Skeletal muscle cell (primary cell): ENCODE data around the gene DOC2A.
"Not testable (repeated sequence)": the region's sequence is repeated elsewhere in the genome, so short reads cannot be mapped to it uniquely, and the experiment has no call there.

Experiments
- DNase-seq: peaks from one replicate; pipeline ENCODE4 v3.0.0-alpha.2; 2010; ENCODE audit warnings: low read depth
- H3K4me3 ChIP-seq: 2 replicates; pipeline ENCODE4 v1.5.1; 2011; ENCODE audit warnings: low read depth, mild to moderate bottlenecking, control low read depth, low read length, moderate library complexity

DOC2A gene

DNA sequence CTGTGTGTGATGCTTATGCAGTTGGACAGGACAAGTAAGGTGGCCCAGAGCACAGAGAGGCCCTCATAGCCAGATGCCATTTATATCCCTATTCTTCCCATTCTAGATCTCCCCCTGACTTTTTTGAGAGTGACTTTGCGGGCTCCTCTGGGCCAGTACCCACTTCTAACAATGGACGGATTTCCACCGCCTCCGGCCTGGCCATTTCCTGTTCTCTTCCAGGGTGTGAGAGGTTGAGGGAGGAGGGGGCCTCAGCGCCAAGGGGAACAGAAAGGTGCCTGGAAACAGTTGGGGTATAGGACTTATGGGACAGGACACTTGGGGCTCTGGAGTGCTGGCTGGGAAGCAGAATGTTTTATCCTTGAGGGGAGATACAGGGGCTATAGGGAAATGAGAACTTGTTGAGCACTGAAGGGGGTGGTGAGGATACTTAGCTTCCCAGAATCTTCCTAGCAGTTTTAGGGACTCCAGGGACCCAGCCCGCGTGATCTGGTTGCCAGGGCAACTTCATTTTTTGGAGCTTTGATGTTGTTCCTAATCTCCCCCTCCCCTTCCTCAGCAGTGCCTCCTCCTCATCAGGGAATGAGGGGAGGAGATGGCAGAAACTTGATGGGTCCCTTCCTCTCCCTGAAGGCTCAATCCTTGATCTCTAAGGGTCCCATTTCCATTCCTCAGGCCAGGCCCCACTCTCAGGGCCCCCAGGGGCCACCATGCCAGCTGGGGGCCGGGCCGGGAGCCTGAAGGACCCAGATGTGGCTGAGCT, 33.6 kb downstream of the DOC2A start:
- H3K4me3 ChIP-seq = no peak overlapping the region
- DNase-seq = no peak

- DNase-seq = no peak
- peak overlapping the region; percentile 94 for H3K4me3 ChIP-seq
Observed at GRCh38 chr16:29975811-29976511, 34.9 kb downstream of the DOC2A start.

DNA sequence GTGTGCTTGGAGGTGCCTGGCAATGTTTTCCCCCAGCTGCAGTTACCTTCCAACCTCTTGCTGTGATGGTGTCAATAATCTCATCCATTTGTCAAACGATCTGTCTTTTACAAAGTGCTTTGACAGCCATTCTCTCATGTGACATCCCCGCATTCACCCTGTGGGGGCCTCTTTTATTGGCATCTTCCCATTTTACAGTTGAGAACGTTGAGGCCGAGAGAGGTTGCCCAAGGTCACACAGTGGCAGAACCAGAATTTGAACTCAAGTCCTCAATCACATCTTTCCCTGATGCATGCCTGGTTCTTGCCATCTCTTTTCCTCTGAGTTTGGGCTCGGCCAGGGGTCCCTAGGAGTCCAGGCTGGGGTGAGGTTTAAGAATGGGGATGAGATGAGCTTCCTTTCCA, 35.7 kb downstream of the DOC2A start:
- no peak for DNase-seq
- peak overlapping the region; percentile 94 for H3K4me3 ChIP-seq

GRCh38 chr16:29974291-29975133, 36.3 kb downstream of the DOC2A start:
- DNase-seq = no peak
- H3K4me3 ChIP-seq = peak overlapping the region; percentile 94

DNA sequence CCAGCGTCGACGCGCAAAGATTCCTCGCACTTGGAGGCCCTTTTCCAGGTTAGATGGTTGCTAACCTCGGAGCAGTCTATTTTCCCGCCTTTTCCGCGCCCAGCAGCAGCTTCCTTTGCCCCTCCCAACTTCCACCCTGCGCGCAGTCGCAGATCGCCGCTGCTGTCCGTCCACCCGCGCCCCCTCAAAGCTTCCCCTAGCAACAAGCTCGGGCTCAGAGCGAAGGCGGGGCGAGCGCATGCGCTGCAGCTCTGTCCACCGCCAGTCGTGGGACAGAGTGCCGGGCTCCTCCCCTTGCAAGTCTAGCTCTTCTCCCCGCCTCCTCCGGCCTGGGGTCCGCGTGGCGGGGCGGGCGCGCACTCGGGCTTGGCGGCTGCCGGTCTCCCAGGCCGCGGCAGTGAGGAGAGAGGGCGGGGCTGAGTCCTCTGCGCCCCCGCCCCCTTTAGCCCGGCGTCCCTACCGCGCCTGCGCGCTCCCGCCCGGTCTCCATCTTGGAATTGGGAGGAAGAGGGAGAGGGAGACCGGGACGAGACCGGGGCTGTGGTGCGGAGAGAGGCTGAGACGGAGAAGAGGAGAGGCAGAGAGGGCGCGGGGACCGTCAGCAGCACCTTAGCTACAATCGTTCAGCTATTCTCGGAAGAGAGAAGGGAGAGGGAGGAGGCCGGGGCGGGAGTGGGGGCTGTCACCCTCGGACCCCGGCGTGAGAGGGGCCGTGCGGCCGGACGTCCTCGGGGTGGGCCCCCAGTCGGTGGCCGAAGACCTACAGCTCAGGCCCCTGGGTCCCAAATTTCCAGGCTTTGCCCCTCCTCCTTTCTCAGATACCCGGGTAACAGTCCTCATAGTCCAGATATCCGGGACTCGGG, 37.2 kb downstream of the DOC2A start, which contains the start of gene TAOK2:
TAOK2 (plus strand) TSS at position 485 of the 863 bp plus-strand sequence. CDS start 3,905 bp downstream, outside the sequence.
- DNase-seq = peak; percentile 98
- peak within 1 kb of the TSS; percentile 94 for H3K4me3 ChIP-seq

DNA sequence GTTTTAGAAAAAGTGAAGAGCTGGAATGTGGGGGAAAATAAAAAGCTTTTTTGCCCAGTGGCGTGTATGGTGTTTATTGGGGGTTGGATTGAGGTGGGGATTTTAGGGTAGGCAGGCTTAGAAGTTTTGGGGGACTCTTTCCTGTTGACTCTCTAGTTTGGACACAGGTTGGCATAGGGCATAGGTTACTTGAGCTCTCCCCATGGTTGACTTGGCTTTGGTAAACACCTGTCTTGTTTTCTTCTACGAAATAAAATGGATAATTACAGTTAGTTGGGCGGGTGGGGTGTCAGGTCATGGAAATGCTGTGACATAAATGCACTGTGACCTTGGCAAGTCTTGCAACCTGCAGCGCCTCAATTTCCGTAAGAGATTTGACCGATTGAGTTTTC, 37.8 kb downstream of the DOC2A start:
- no peak for DNase-seq

DNA sequence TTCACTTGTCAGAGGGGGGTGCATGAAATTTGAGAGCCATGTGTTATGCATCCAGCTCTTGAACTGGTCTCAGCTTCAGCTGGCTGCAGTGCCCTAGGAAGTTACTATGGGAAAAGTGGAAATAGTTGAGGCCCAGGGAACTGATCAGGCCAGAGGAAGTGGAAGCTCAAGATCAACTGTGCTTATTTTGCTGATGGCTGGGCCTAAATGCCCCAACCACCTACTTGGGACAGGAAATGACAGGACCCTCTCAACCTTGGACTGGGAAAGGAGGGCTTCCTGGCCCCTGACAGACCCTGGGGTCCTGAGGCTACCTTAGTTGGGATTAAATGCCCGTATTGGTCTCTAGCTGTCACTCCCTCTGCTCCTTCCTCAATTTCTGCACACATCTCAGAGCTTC, 38.3 kb downstream of the DOC2A start:
- DNase-seq = no peak
- no peak overlapping the region for H3K4me3 ChIP-seq

More for the DNA sequence above, 37.8 kb downstream of the DOC2A start:
- H3K4me3 ChIP-seq = no peak overlapping the region

- H3K4me3 ChIP-seq = no peak overlapping the region
- DNase-seq = no peak
Observed at GRCh38 chr16:29971304-29971703, 39.5 kb downstream of the DOC2A start.

DNA sequence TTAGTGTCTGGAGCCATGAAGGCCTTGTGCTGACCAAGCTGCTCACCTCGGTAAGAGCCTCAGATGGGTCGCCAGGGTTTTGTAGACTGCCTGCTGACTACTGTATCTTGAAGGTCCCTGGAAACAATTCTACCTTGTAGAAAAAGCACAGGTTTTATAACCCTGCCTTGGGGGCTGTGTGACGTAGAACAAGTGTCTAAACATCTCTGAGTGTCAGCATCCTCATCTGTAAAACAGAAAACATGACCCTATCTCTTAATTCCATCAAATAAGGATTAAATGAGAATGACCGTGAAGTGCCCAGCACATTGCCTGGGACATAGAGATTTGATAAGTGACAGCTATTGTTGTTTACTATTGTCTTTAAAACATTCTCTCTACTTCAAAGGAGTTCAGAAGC, 42.6 kb downstream of the DOC2A start:
- no peak overlapping the region for H3K4me3 ChIP-seq
- DNase-seq = no peak

- DNase-seq = no peak
- peak overlapping the region; percentile 74 for H3K4me3 ChIP-seq
Observed at GRCh38 chr16:29963021-29963743, 47.6 kb downstream of the DOC2A start.

GRCh38 chr16:29962344-29962994, 48.4 kb downstream of the DOC2A start:
- no peak for DNase-seq
- peak overlapping the region; percentile 74 for H3K4me3 ChIP-seq

- H3K4me3 ChIP-seq = peak within 1 kb of the TSS; percentile 74
- DNase-seq = peak; percentile 31
Observed at GRCh38 chr16:29961479-29962343, 49.1 kb downstream of the DOC2A start, which contains the start of gene TMEM219. TMEM219 (plus strand) TSS chr16:29962079; CDS start chr16:29963144, 1,065 bp downstream.

- DNase-seq = no peak
Observed at GRCh38 chr16:29961127-29961478, 49.7 kb downstream of the DOC2A start.

GRCh38 chr16:29959821-29960220, 51.0 kb downstream of the DOC2A start:
- not testable (repeated sequence) for H3K4me3 ChIP-seq, DNase-seq

More at GRCh38 chr16:29961127-29961478, 49.7 kb downstream of the DOC2A start:
- peak overlapping the region; percentile 74 for H3K4me3 ChIP-seq

DNA sequence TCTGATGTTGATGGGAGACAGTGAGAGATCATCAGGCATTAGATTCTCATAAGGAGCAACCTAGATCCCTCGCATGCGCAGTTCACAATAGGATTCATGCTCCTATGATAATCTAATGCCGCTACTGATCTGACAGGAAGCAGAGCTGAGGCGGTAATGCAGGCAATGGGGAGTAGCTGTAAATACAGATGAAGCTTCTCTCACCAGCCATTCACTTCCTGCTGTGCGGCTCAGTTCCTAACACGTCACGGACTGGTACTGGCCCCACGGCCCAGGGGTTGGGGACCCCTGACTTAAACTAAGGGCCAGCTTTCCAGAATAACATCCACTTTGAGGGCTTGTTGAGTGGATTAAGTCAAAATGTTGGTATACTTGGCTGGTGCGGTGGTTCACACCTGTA, 51.5 kb downstream of the DOC2A start:
- no peak overlapping the region for H3K4me3 ChIP-seq
- DNase-seq = no peak

DNA sequence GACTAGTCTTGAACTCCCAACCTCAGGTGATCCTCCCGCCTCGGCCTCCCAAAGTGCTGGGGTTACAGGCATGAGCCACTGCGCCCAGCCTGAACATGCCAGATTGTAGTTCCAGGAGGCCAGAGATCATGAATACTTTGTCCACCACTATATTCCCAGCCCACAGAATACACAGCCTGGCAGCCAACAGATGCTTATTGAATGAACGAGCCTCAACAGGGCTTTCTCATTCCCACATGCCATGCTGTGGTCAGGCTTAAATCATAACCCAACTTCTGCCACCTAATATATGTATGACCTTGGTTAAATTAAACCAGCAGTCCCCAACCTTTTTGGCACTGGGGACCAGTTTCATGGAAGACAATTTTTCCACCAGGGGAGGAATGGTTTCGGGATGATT, 52.1 kb downstream of the DOC2A start:
- no peak for DNase-seq
- H3K4me3 ChIP-seq = no peak overlapping the region
